Measurements from ENCODE around the gene BICC1. TPM values are rescaled to one million over a fixed set of nuclear protein-coding genes. Genes with fewer than 3 reads are reported as not detected.

The BICC1 gene
- total and polyA plus RNA-seq, 4 donors: 0.82 to 6.1 (median 4.5) TPM

DNA sequence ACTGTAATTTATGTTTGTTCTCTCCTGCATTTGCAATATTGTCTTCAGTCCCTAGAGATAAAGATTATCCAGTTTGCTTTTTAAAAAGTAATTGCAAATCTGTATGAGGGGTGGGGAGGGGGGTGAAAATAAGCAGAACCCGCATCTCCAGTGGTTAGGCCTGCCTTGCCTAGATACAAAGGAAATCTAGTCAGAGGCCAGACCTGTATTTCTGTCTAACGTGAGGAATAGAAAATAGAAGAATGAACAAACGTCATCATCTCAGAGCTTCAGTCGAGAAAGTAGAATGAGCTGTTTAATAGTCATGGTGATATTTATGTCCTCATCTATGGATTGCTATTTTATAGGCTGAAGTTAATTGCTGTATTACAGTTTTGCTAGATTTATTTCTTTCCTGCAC lies 284.2 kb downstream of the BICC1 start:
- no peak overlapping the region for H3K27ac ChIP-seq (ENCODE audit: low read depth in 1 of 2, low read length in 2 of 2)
- no peaks in the 10 kb centered on the region for H3K4me1 ChIP-seq (ENCODE audit: control insufficient read depth in 4 of 4, insufficient read depth in 4 of 4, low read length in 3 of 4)
- H3K27me3 ChIP-seq (ENCODE audit: control insufficient read depth in 4 of 4, insufficient read depth in 4 of 4, low read length in 3 of 4): no peaks in the 10 kb centered on the region
- TF ChIP-seq NR2F2 (IDR thresholded peaks at IDR 0.05) (no peak), JUND (IDR thresholded peaks at IDR 0.05) (no peak), ATF3 (IDR thresholded peaks at IDR 0.05) (no peak)
- no peak overlapping the region for H3K9ac ChIP-seq (ENCODE audit: low read depth in 1 of 2, low read length in 2 of 2)
- H3K36me3 ChIP-seq (ENCODE audit: control insufficient read depth in 4 of 4, insufficient read depth in 3 of 4, low read depth in 1 of 4, low read length in 3 of 4): no peaks in the 10 kb centered on the region
- H3K9me3 ChIP-seq (ENCODE audit: control insufficient read depth in 4 of 4, low read length in 3 of 4): no peaks in the 10 kb centered on the region
- no peak for DNase-seq (ENCODE audit: low spot score)
- 79% methylated on average over 4 of the region's 4 CpGs for WGBS
- H3K4me3 ChIP-seq (ENCODE audit: low read depth in 1 of 3, low read length in 3 of 3): no peak overlapping the region

DNA sequence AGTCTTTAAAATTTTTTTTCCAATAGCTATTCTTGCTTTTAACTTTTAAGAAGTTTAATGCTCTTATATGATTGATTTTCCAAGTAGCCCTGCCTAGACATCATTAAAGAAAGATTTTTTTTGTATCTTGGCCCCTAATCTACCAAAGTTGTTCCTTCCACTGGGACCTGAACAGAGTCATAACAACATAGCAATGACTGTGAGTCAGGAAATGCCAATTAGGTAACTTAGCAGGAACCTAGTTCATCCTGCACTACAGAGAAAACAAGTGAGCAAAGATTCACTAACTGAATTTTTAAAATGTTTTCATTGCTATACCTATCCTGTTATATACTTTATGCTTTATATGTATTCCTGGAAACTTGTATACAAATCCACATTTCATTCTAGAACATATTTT lies 284.7 kb downstream of the BICC1 start:
- no peaks in the 10 kb centered on the region for H3K27me3 ChIP-seq (ENCODE audit: control insufficient read depth in 4 of 4, insufficient read depth in 4 of 4, low read length in 3 of 4)
- TF ChIP-seq HNF4G (IDR thresholded peaks at IDR 0.05) (no peak), EGR1 (IDR thresholded peaks at IDR 0.05; ENCODE audit: low read depth in 2 of 2) (no peak), TAF1 (conservative IDR thresholded peaks at IDR 0.05) (no peak), HNF4A (conservative IDR thresholded peaks at IDR 0.05) (no peak), FOXA1 (IDR thresholded peaks at IDR 0.05) (no peak), RXRA (IDR thresholded peaks at IDR 0.05) (no peak)
- TF ChIP-seq, protein P1, sequence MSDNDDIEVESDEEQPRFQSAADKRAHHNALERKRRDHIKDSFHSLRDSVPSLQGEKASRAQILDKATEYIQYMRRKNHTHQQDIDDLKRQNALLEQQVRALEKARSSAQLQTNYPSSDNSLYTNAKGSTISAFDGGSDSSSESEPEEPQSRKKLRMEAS (IDR thresholded peaks at IDR 0.05): no peak
- DNase-seq (ENCODE audit: low spot score): no peak
- no peak overlapping the region for H3K9ac ChIP-seq (ENCODE audit: low read depth in 1 of 2, low read length in 2 of 2)
- no peak overlapping the region for H3K4me3 ChIP-seq (ENCODE audit: low read depth in 1 of 3, low read length in 3 of 3)
- no peaks in the 10 kb centered on the region for H3K4me1 ChIP-seq (ENCODE audit: control insufficient read depth in 4 of 4, insufficient read depth in 4 of 4, low read length in 3 of 4)
- H3K9me3 ChIP-seq (ENCODE audit: control insufficient read depth in 4 of 4, low read length in 3 of 4): no peaks in the 10 kb centered on the region
- H3K27ac ChIP-seq (ENCODE audit: low read depth in 1 of 2, low read length in 2 of 2): no peak overlapping the region
- H3K36me3 ChIP-seq (ENCODE audit: control insufficient read depth in 4 of 4, insufficient read depth in 3 of 4, low read depth in 1 of 4, low read length in 3 of 4): no peaks in the 10 kb centered on the region

GRCh38 chr10:58802047-58802446 lies 289.4 kb downstream of the BICC1 start:
- WGBS: 82% methylated on average over 1 of the region's 1 CpG

GRCh38 chr10:58806323-58806722 lies 293.7 kb downstream of the BICC1 start:
- no peaks in the 10 kb centered on the region for H3K9me3 ChIP-seq (ENCODE audit: control insufficient read depth in 4 of 4, low read length in 3 of 4)
- H3K27ac ChIP-seq (ENCODE audit: low read depth in 1 of 2, low read length in 2 of 2): no peak overlapping the region
- H3K4me3 ChIP-seq (ENCODE audit: low read depth in 1 of 3, low read length in 3 of 3): no peak overlapping the region
- no peak for DNase-seq (ENCODE audit: low spot score)
- peaks cover 5 to 23% (median 20%) of the 10 kb centered on the region in 4 donors for H3K4me1 ChIP-seq (ENCODE audit: control insufficient read depth in 4 of 4, insufficient read depth in 4 of 4, low read length in 3 of 4)
- WGBS: 100% methylated on average over 1 of the region's 1 CpG
- H3K36me3 ChIP-seq (ENCODE audit: control insufficient read depth in 4 of 4, insufficient read depth in 3 of 4, low read depth in 1 of 4, low read length in 3 of 4): no peaks in the 10 kb centered on the region
- no peak overlapping the region for H3K9ac ChIP-seq (ENCODE audit: low read depth in 1 of 2, low read length in 2 of 2)
- no peaks in the 10 kb centered on the region for H3K27me3 ChIP-seq (ENCODE audit: control insufficient read depth in 4 of 4, insufficient read depth in 4 of 4, low read length in 3 of 4)
- TF ChIP-seq, protein P2, sequence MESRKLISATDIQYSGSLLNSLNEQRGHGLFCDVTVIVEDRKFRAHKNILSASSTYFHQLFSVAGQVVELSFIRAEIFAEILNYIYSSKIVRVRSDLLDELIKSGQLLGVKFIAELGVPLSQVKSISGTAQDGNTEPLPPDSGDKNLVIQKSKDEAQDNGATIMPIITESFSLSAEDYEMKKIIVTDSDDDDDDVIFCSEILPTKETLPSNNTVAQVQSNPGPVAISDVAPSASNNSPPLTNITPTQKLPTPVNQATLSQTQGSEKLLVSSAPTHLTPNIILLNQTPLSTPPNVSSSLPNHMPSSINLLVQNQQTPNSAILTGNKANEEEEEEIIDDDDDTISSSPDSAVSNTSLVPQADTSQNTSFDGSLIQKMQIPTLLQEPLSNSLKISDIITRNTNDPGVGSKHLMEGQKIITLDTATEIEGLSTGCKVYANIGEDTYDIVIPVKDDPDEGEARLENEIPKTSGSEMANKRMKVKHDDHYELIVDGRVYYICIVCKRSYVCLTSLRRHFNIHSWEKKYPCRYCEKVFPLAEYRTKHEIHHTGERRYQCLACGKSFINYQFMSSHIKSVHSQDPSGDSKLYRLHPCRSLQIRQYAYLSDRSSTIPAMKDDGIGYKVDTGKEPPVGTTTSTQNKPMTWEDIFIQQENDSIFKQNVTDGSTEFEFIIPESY (IDR thresholded peaks at IDR 0.05): no peak
- TF ChIP-seq EGR1 (IDR thresholded peaks at IDR 0.05; ENCODE audit: low read depth in 2 of 2) (no peak), FOXA1 (IDR thresholded peaks at IDR 0.05) (no peak), HNF4A (conservative IDR thresholded peaks at IDR 0.05) (peak in 1 of 2 donors; percentile 34), FOXA2 (IDR thresholded peaks at IDR 0.05) (peak; percentile 56), RAD21 (IDR thresholded peaks at IDR 0.05) (no peak), YY1 (IDR thresholded peaks at IDR 0.05) (peak; percentile 26), HNF4G (IDR thresholded peaks at IDR 0.05) (no peak), RXRA (IDR thresholded peaks at IDR 0.05) (no peak), JUND (IDR thresholded peaks at IDR 0.05) (no peak), ATF3 (IDR thresholded peaks at IDR 0.05) (no peak), TAF1 (conservative IDR thresholded peaks at IDR 0.05) (no peak), SP1 (IDR thresholded peaks at IDR 0.05) (peak; percentile 23), GABPA (IDR thresholded peaks at IDR 0.05 in 1 of 2, conservative IDR thresholded peaks at IDR 0.05 in 1 of 2) (no peak), NR2F2 (IDR thresholded peaks at IDR 0.05) (no peak)
- TF ChIP-seq, protein P1 (IDR thresholded peaks at IDR 0.05): no peak
- TF ChIP-seq, protein P3, sequence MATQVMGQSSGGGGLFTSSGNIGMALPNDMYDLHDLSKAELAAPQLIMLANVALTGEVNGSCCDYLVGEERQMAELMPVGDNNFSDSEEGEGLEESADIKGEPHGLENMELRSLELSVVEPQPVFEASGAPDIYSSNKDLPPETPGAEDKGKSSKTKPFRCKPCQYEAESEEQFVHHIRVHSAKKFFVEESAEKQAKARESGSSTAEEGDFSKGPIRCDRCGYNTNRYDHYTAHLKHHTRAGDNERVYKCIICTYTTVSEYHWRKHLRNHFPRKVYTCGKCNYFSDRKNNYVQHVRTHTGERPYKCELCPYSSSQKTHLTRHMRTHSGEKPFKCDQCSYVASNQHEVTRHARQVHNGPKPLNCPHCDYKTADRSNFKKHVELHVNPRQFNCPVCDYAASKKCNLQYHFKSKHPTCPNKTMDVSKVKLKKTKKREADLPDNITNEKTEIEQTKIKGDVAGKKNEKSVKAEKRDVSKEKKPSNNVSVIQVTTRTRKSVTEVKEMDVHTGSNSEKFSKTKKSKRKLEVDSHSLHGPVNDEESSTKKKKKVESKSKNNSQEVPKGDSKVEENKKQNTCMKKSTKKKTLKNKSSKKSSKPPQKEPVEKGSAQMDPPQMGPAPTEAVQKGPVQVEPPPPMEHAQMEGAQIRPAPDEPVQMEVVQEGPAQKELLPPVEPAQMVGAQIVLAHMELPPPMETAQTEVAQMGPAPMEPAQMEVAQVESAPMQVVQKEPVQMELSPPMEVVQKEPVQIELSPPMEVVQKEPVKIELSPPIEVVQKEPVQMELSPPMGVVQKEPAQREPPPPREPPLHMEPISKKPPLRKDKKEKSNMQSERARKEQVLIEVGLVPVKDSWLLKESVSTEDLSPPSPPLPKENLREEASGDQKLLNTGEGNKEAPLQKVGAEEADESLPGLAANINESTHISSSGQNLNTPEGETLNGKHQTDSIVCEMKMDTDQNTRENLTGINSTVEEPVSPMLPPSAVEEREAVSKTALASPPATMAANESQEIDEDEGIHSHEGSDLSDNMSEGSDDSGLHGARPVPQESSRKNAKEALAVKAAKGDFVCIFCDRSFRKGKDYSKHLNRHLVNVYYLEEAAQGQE (IDR thresholded peaks at IDR 0.05): no peak

More at GRCh38 chr10:58802047-58802446, 289.4 kb downstream of the BICC1 start:
- Histone ChIP-seq H3K4me3 (ENCODE audit: low read depth in 1 of 3, low read length in 3 of 3) (no peak overlapping the region), H3K9me3 (ENCODE audit: control insufficient read depth in 4 of 4, low read length in 3 of 4) (no peaks in the 10 kb centered on the region), H3K4me1 (ENCODE audit: control insufficient read depth in 4 of 4, insufficient read depth in 4 of 4, low read length in 3 of 4) (peaks cover 0 to 14% (median 10%) of the 10 kb centered on the region in 4 donors), H3K27ac (ENCODE audit: low read depth in 1 of 2, low read length in 2 of 2) (no peak overlapping the region), H3K36me3 (ENCODE audit: control insufficient read depth in 4 of 4, insufficient read depth in 3 of 4, low read depth in 1 of 4, low read length in 3 of 4) (no peaks in the 10 kb centered on the region), H3K9ac (ENCODE audit: low read depth in 1 of 2, low read length in 2 of 2) (no peak overlapping the region), H3K27me3 (ENCODE audit: control insufficient read depth in 4 of 4, insufficient read depth in 4 of 4, low read length in 3 of 4) (no peaks in the 10 kb centered on the region)
- no peak for TF ChIP-seq YY1 (IDR thresholded peaks at IDR 0.05)
- peak in 1 of 2 donors; percentile 32 for TF ChIP-seq RXRA (IDR thresholded peaks at IDR 0.05)
- peak; percentile 94 for TF ChIP-seq NR2F2 (IDR thresholded peaks at IDR 0.05)
- no peak for DNase-seq (ENCODE audit: low spot score)

Measured in liver (tissue), 9 donors.